ENCODE results near the gene NRCAM. TPM values are rescaled to one million over a fixed set of nuclear protein-coding genes. Genes with fewer than 3 reads are reported as not detected.

Gene NRCAM
- total and polyA plus RNA-seq, 4 donors: 0.17 to 3.2 (median 0.64) TPM

- TF ChIP-seq YY1 (IDR thresholded peaks at IDR 0.05) (no peak), HNF4A (conservative IDR thresholded peaks at IDR 0.05) (no peak)
- peaks cover 0 to 4% (median under 1%) of the 10 kb centered on the region in 4 donors for H3K4me1 ChIP-seq (ENCODE audit: control insufficient read depth in 4 of 4, insufficient read depth in 4 of 4, low read length in 3 of 4)
- no peak overlapping the region for H3K27ac ChIP-seq (ENCODE audit: low read depth in 1 of 2, low read length in 2 of 2)
- no peaks in the 10 kb centered on the region for H3K9me3 ChIP-seq (ENCODE audit: control insufficient read depth in 4 of 4, low read length in 3 of 4)
- WGBS: 84% methylated on average over 3 of the region's 3 CpGs
- no peak overlapping the region for H3K4me3 ChIP-seq (ENCODE audit: low read depth in 1 of 3, low read length in 3 of 3)
- no peak overlapping the region for H3K9ac ChIP-seq (ENCODE audit: low read depth in 1 of 2, low read length in 2 of 2)
- no peaks in the 10 kb centered on the region for H3K36me3 ChIP-seq (ENCODE audit: control insufficient read depth in 4 of 4, insufficient read depth in 3 of 4, low read depth in 1 of 4, low read length in 3 of 4)
- no peak for DNase-seq (ENCODE audit: low spot score)
- H3K27me3 ChIP-seq (ENCODE audit: control insufficient read depth in 4 of 4, insufficient read depth in 4 of 4, low read length in 3 of 4): peaks cover 0 to 6% (median 3%) of the 10 kb centered on the region in 4 donors
Measured at GRCh38 chr7:108461840-108462239, 5.6 kb upstream of the NRCAM start.

- WGBS: 81% methylated on average over 1 of the region's 1 CpG
- TF ChIP-seq RXRA (IDR thresholded peaks at IDR 0.05) (no peak), RAD21 (IDR thresholded peaks at IDR 0.05) (no peak), HNF4G (IDR thresholded peaks at IDR 0.05) (no peak), ATF3 (IDR thresholded peaks at IDR 0.05) (no peak), JUND (IDR thresholded peaks at IDR 0.05) (no peak), HNF4A (conservative IDR thresholded peaks at IDR 0.05) (no peak), EGR1 (IDR thresholded peaks at IDR 0.05; ENCODE audit: low read depth in 2 of 2) (no peak), ZBTB33 (IDR thresholded peaks at IDR 0.05) (no peak)
- no peaks in the 10 kb centered on the region for H3K9me3 ChIP-seq (ENCODE audit: control insufficient read depth in 4 of 4, low read length in 3 of 4)
- DNase-seq (ENCODE audit: low spot score): no peak
- H3K27ac ChIP-seq (ENCODE audit: low read depth in 1 of 2, low read length in 2 of 2): no peak overlapping the region
- peaks cover 0 to 7% (median 6%) of the 10 kb centered on the region in 4 donors for H3K27me3 ChIP-seq (ENCODE audit: control insufficient read depth in 4 of 4, insufficient read depth in 4 of 4, low read length in 3 of 4)
- H3K4me1 ChIP-seq (ENCODE audit: control insufficient read depth in 4 of 4, insufficient read depth in 4 of 4, low read length in 3 of 4): peaks cover 2 to 9% (median 3%) of the 10 kb centered on the region in 4 donors
- H3K9ac ChIP-seq (ENCODE audit: low read depth in 1 of 2, low read length in 2 of 2): no peak overlapping the region
- H3K4me3 ChIP-seq (ENCODE audit: low read depth in 1 of 3, low read length in 3 of 3): no peak overlapping the region
- no peaks in the 10 kb centered on the region for H3K36me3 ChIP-seq (ENCODE audit: control insufficient read depth in 4 of 4, insufficient read depth in 3 of 4, low read depth in 1 of 4, low read length in 3 of 4)
Measured at GRCh38 chr7:108460964-108461363, 4.7 kb upstream of the NRCAM start.

- DNase-seq (ENCODE audit: low spot score): no peak
- 44% methylated on average over 3 of the region's 3 CpGs for WGBS
Measured at GRCh38 chr7:108459922-108460551, 3.8 kb upstream of the NRCAM start.

More at GRCh38 chr7:108459922-108460551, 3.8 kb upstream of the NRCAM start:
- Histone ChIP-seq H3K4me1 (ENCODE audit: control insufficient read depth in 4 of 4, insufficient read depth in 4 of 4, low read length in 3 of 4) (peaks cover 2 to 18% (median 11%) of the 10 kb centered on the region in 4 donors), H3K27me3 (ENCODE audit: control insufficient read depth in 4 of 4, insufficient read depth in 4 of 4, low read length in 3 of 4) (peaks cover 0 to 13% (median 6%) of the 10 kb centered on the region in 4 donors), H3K36me3 (ENCODE audit: control insufficient read depth in 4 of 4, insufficient read depth in 3 of 4, low read depth in 1 of 4, low read length in 3 of 4) (no peaks in the 10 kb centered on the region), H3K9me3 (ENCODE audit: control insufficient read depth in 4 of 4, low read length in 3 of 4) (no peaks in the 10 kb centered on the region), H3K4me3 (ENCODE audit: low read depth in 1 of 3, low read length in 3 of 3) (no peak overlapping the region), H3K27ac (ENCODE audit: low read depth in 1 of 2, low read length in 2 of 2) (no peak overlapping the region), H3K9ac (ENCODE audit: low read depth in 1 of 2, low read length in 2 of 2) (no peak overlapping the region)
- TF ChIP-seq NR2F2 (IDR thresholded peaks at IDR 0.05) (no peak), ZBTB33 (IDR thresholded peaks at IDR 0.05) (no peak), HNF4G (IDR thresholded peaks at IDR 0.05) (no peak), HNF4A (conservative IDR thresholded peaks at IDR 0.05) (no peak), REST (IDR thresholded peaks at IDR 0.05) (no peak), RAD21 (IDR thresholded peaks at IDR 0.05) (peak; percentile 79 to 81), SP1 (IDR thresholded peaks at IDR 0.05) (no peak), ATF3 (IDR thresholded peaks at IDR 0.05) (no peak), GABPA (IDR thresholded peaks at IDR 0.05 in 1 of 2, conservative IDR thresholded peaks at IDR 0.05 in 1 of 2) (no peak), CTCF (IDR thresholded peaks at IDR 0.05; ENCODE audit: low read depth, low read length, missing input control) (peak; percentile 49)

Data from liver (tissue), 9 donors.